ENCODE measurements around the gene CMYA5.

The CMYA5 gene

DNA sequence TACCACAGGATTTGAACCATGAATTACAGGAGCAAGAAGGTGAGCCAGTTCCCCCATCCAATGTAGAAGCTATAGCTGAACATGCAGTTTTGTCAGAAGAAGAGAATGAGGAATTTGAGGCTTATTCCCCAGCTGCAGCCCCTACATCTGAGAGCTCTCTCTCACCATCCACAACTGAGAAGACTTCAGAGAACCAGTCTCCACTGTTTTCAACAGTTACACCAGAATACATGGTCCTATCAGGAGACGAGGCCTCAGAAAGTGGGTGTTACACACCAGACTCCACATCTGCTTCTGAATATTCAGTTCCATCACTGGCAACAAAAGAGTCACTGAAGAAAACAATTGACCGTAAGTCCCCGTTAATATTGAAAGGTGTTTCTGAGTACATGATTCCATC lies 40.9 kb downstream of the CMYA5 start:
- Histone ChIP-seq H3K4me3 (ENCODE audit: low read depth in 1 of 2, low read length in 2 of 2) (no peak overlapping the region), H3K36me3 (ENCODE audit: control insufficient read depth in 1 of 2, insufficient read depth in 2 of 2, low read length in 2 of 2) (peaks cover 0 to 8% of the 10 kb centered on the region in 2 donors), H3K27ac (ENCODE audit: low read length) (no peak overlapping the region), H3K9me3 (ENCODE audit: control insufficient read depth in 1 of 2, low read length in 2 of 2) (no peaks in the 10 kb centered on the region), H3K27me3 (ENCODE audit: low read depth, low read length) (no peaks in the 10 kb centered on the region), H3K4me1 (ENCODE audit: control insufficient read depth in 1 of 2, insufficient read depth in 2 of 2, low read length in 2 of 2) (no peaks in the 10 kb centered on the region)

DNA sequence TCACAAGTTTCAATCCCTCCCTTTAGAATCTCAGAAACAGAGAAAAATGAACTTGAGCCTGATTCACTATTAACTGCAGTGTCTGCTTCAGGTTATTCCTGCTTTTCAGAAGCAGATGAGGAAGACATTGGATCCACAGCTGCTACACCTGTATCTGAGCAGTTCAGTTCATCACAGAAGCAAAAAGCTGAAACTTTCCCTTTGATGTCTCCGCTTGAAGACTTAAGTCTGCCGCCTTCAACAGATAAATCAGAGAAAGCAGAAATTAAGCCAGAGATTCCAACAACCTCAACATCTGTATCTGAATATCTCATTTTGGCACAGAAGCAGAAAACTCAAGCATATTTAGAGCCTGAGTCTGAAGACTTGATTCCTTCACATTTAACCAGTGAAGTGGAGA lies 42.1 kb downstream of the CMYA5 start:
- H3K27ac ChIP-seq (ENCODE audit: low read length), result no peak overlapping the region
- no peaks in the 10 kb centered on the region for H3K9me3 ChIP-seq (ENCODE audit: control insufficient read depth in 1 of 2, low read length in 2 of 2)
- no peaks in the 10 kb centered on the region for H3K4me1 ChIP-seq (ENCODE audit: control insufficient read depth in 1 of 2, insufficient read depth in 2 of 2, low read length in 2 of 2)
- peaks cover 0 to 8% of the 10 kb centered on the region in 2 donors for H3K36me3 ChIP-seq (ENCODE audit: control insufficient read depth in 1 of 2, insufficient read depth in 2 of 2, low read length in 2 of 2)
- H3K27me3 ChIP-seq (ENCODE audit: low read depth, low read length), result no peaks in the 10 kb centered on the region
- H3K4me3 ChIP-seq (ENCODE audit: low read depth in 1 of 2, low read length in 2 of 2), result no peak overlapping the region

DNA sequence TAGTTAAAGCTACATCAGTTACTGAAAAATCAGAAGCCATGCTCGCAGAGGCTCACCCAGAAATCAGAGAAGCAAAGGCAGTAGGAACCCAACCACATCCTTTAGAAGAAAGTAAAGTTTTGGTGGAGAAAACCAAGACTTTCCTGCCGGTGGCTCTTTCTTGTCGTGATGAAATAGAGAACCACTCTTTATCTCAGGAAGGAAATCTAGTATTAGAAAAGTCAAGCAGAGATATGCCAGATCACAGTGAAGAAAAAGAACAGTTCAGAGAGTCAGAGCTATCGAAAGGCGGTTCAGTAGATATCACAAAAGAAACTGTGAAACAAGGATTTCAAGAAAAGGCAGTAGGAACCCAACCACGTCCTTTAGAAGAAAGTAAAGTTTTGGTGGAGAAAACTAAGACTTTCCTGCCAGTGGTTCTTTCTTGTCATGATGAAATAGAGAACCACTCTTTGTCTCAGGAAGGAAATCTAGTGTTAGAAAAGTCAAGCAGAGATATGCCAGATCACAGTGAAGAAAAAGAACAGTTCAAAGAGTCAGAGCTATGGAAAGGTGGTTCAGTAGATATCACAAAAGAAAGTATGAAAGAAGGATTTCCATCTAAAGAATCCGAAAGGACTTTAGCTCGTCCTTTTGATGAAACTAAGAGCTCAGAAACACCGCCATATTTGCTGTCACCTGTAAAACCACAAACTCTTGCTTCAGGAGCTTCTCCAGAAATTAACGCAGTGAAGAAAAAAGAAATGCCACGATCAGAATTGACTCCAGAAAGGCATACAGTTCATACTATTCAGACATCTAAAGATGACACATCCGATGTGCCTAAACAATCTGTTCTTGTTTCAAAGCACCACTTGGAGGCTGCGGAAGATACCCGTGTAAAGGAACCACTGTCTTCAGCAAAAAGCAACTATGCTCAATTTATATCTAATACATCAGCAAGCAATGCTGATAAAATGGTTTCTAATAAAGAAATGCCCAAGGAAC lies 47.2 kb downstream of the CMYA5 start:
- Histone ChIP-seq H3K36me3 (ENCODE audit: control insufficient read depth in 1 of 2, insufficient read depth in 2 of 2, low read length in 2 of 2) (no peaks in the 10 kb centered on the region), H3K4me1 (ENCODE audit: control insufficient read depth in 1 of 2, insufficient read depth in 2 of 2, low read length in 2 of 2) (no peaks in the 10 kb centered on the region), H3K27ac (ENCODE audit: low read length) (no peak overlapping the region), H3K9me3 (ENCODE audit: control insufficient read depth in 1 of 2, low read length in 2 of 2) (no peaks in the 10 kb centered on the region), H3K4me3 (ENCODE audit: low read depth in 1 of 2, low read length in 2 of 2) (no peak overlapping the region), H3K27me3 (ENCODE audit: low read depth, low read length) (no peaks in the 10 kb centered on the region)

DNA sequence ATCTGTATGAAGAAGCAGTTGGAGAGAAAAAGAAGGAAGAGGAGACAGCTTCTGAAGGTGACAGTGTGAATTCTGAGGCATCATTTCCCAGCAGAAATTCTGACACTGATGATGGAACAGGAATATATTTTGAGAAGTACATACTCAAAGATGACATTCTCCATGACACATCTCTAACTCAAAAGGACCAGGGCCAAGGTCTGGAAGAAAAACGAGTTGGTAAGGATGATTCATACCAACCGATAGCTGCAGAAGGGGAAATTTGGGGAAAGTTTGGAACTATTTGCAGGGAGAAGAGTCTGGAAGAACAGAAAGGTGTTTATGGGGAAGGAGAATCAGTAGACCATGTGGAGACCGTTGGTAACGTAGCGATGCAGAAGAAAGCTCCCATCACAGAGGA lies 48.7 kb downstream of the CMYA5 start:
- no peaks in the 10 kb centered on the region for H3K36me3 ChIP-seq (ENCODE audit: control insufficient read depth in 1 of 2, insufficient read depth in 2 of 2, low read length in 2 of 2)
- H3K27me3 ChIP-seq (ENCODE audit: low read depth, low read length), result no peaks in the 10 kb centered on the region
- H3K4me1 ChIP-seq (ENCODE audit: control insufficient read depth in 1 of 2, insufficient read depth in 2 of 2, low read length in 2 of 2), result no peaks in the 10 kb centered on the region
- no peaks in the 10 kb centered on the region for H3K9me3 ChIP-seq (ENCODE audit: control insufficient read depth in 1 of 2, low read length in 2 of 2)
- no peak overlapping the region for H3K4me3 ChIP-seq (ENCODE audit: low read depth in 1 of 2, low read length in 2 of 2)
- H3K27ac ChIP-seq (ENCODE audit: low read length), result no peak overlapping the region

DNA sequence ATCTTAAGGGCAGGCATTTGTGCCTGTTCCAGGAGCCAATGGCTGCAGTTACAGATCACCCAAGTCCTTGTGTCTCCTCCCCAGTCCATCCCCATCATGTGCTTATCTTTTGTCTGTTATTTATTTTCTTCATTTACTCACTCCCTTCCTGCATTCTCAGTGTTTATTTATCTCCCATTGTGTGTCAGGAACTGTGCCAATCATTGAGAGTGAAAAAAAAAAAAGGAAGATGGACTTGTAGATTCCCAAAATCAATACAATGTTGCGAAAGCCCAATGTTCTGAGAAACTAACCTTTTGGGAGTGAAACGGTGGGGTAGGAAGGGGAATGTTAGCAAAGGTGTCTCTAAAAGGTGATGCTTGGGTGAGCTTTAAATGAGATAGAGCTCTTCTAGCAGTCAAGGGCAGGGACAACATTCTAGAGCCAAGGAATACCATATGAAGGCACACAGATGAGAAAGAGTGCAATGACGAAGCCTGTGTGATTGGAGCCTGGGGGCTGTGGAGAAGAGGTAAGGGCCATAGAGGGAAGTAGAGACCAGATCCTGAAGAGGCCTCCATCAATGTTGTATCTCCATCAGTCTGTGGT lies 53.0 kb downstream of the CMYA5 start:
- Histone ChIP-seq H3K9me3 (ENCODE audit: control insufficient read depth in 1 of 2, low read length in 2 of 2) (no peaks in the 10 kb centered on the region), H3K4me1 (ENCODE audit: control insufficient read depth in 1 of 2, insufficient read depth in 2 of 2, low read length in 2 of 2) (no peaks in the 10 kb centered on the region), H3K36me3 (ENCODE audit: control insufficient read depth in 1 of 2, insufficient read depth in 2 of 2, low read length in 2 of 2) (peaks cover 0 to 6% of the 10 kb centered on the region in 2 donors), H3K27ac (ENCODE audit: low read length) (no peak overlapping the region), H3K4me3 (ENCODE audit: low read depth in 1 of 2, low read length in 2 of 2) (no peak overlapping the region), H3K27me3 (ENCODE audit: low read depth, low read length) (no peaks in the 10 kb centered on the region)

DNA sequence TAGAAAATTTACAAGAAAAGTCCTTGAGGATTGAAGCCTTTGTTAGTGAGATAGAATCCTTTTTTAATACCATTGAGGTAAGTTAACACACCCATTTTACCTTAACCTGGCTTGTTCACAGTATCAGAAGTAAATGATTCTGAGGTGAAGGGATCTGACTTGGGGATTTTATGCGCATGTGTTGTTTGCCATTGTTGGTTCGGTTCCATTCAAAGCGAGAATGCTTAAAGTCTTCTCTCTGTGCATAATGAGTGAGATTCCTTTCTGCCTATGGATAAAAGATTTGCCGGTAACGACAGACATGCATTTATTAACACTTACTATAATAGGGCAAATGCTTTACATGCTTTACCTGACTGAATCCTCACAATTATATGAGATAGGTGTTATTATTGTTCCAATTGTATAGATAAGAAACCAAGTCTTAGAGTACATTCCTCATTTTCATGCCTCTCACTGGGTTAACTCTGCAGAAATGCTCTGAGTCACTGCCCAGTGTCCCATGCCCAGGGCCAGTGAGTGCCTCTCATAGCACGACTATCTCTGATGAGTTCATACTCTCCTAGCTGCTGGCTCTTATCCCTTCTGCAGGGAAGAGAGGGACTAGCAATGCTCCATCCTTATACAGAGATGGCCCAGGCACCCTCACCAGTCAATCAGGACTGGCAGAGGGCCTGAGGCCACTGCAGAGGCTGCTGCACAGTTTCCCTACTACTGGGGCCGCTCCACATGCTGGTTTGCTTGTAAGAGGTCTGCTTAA lies 54.4 kb downstream of the CMYA5 start:
- no peaks in the 10 kb centered on the region for H3K4me1 ChIP-seq (ENCODE audit: control insufficient read depth in 1 of 2, insufficient read depth in 2 of 2, low read length in 2 of 2)
- peaks cover 0 to 6% of the 10 kb centered on the region in 2 donors for H3K36me3 ChIP-seq (ENCODE audit: control insufficient read depth in 1 of 2, insufficient read depth in 2 of 2, low read length in 2 of 2)
- no peak overlapping the region for H3K27ac ChIP-seq (ENCODE audit: low read length)
- no peaks in the 10 kb centered on the region for H3K27me3 ChIP-seq (ENCODE audit: low read depth, low read length)
- H3K4me3 ChIP-seq (ENCODE audit: low read depth in 1 of 2, low read length in 2 of 2), result no peak overlapping the region
- H3K9me3 ChIP-seq (ENCODE audit: control insufficient read depth in 1 of 2, low read length in 2 of 2), result no peaks in the 10 kb centered on the region

DNA sequence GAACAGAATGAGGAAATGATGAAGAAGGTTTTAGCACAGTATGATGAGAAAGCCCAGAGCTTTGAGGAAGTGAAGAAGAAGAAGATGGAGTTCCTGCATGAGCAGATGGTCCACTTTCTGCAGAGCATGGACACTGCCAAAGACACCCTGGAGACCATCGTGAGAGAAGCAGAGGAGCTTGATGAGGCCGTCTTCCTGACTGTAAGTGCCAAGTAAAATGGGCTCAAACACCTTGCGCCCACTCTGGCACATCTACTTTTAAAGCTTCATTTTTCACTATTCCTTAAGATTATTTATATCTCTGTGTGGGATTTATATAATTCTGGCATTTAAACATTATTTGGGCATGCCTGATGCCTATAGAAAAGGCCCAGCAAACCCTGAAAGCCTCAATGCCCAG lies 55.6 kb downstream of the CMYA5 start:
- Histone ChIP-seq H3K36me3 (ENCODE audit: control insufficient read depth in 1 of 2, insufficient read depth in 2 of 2, low read length in 2 of 2) (peaks cover 0 to 6% of the 10 kb centered on the region in 2 donors), H3K4me1 (ENCODE audit: control insufficient read depth in 1 of 2, insufficient read depth in 2 of 2, low read length in 2 of 2) (no peaks in the 10 kb centered on the region), H3K9me3 (ENCODE audit: control insufficient read depth in 1 of 2, low read length in 2 of 2) (no peaks in the 10 kb centered on the region), H3K27me3 (ENCODE audit: low read depth, low read length) (no peaks in the 10 kb centered on the region), H3K4me3 (ENCODE audit: low read depth in 1 of 2, low read length in 2 of 2) (no peak overlapping the region), H3K27ac (ENCODE audit: low read length) (no peak overlapping the region)

DNA sequence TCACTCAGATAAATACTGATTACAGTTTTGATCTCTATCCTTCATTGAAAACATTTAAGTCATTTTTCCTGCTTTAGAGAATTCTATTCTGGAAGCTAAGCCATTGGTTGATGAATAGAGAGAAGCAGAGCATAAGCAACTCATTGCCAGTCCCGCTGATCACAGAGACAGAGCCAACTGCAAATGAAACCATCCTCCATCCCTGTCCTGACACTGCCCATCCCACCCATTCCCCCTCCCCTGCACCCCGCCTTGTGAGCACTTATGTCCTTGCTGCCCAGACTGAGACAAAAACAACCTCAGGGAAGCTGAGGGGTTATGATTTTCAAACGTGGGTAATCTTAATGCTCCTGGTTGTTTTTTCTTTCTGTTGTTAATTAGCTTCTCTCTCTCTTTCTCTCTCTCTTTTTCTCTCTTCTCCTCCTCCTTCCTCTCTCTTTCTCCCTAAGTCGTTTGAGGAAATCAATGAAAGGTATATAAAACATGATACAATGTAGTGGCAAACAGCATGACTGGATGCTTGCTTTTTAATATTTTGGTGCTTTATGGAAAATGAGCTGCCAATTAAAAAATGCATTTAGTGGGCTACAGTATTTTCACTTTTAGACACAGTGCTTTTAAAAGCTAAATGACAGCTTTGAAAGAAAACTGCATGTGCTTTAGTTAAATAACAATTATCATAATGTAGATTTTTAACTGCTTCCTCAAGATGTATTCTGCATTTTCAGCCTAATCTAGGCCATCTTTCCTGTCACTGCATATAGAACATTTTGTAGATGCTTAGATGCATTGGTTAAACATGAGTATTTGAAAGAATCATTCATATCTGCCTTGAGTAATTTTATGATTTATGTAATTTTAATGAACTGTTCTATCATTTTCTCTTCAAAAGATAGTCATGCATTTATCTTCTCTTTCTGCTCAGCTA lies 57.3 kb downstream of the CMYA5 start:
- Histone ChIP-seq H3K9me3 (ENCODE audit: control insufficient read depth in 1 of 2, low read length in 2 of 2) (no peaks in the 10 kb centered on the region), H3K27ac (ENCODE audit: low read length) (no peak overlapping the region), H3K4me3 (ENCODE audit: low read depth in 1 of 2, low read length in 2 of 2) (no peak overlapping the region), H3K36me3 (ENCODE audit: control insufficient read depth in 1 of 2, insufficient read depth in 2 of 2, low read length in 2 of 2) (peaks cover 0 to 6% of the 10 kb centered on the region in 2 donors), H3K4me1 (ENCODE audit: control insufficient read depth in 1 of 2, insufficient read depth in 2 of 2, low read length in 2 of 2) (no peaks in the 10 kb centered on the region), H3K27me3 (ENCODE audit: low read depth, low read length) (no peaks in the 10 kb centered on the region)

DNA sequence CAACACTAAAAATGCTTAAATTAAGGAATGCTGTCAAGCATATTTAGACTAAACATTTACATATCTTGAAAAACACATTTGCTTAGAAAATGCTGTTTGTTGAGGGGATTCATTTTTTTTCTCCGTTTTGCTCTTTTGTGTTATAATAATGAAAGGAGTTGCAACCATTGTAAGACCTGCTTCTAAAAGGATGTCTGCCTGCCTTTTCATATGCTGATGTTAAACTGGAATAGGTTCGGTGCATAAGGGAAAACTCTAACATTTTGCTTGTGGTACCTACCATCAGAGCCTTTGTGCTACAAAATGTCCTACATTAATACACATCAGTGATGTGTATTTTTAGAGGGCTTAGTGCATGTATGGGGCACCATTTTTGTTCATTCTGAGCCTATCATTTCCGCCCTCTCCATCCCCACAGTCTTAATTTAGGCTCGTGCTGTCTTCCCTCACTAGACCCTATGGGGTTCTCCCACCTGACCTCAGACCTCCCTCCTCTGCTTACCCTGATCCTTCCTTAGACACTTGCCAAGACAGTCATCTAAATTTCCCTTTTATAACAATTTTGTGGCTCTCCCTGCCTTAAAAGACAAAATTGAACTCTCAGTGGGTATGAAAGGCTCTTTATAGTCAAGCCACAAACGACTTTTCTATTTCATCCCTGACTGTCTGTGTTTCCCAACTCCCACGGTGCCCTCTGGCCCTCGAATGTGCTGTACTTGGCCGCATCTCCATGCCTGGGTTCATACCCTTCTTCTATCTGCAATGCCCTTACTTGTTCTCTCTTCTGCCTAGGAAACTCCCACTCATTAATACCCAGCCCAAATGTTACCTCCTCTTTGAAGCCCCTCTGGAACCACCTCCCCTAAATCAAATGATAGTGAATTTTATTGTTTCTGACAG lies 61.2 kb downstream of the CMYA5 start:
- peaks cover 0 to 3% of the 10 kb centered on the region in 2 donors for H3K36me3 ChIP-seq (ENCODE audit: control insufficient read depth in 1 of 2, insufficient read depth in 2 of 2, low read length in 2 of 2)
- no peak overlapping the region for H3K27ac ChIP-seq (ENCODE audit: low read length)
- H3K27me3 ChIP-seq (ENCODE audit: low read depth, low read length), result no peaks in the 10 kb centered on the region
- no peaks in the 10 kb centered on the region for H3K9me3 ChIP-seq (ENCODE audit: control insufficient read depth in 1 of 2, low read length in 2 of 2)
- no peak overlapping the region for H3K4me3 ChIP-seq (ENCODE audit: low read depth in 1 of 2, low read length in 2 of 2)
- no peaks in the 10 kb centered on the region for H3K4me1 ChIP-seq (ENCODE audit: control insufficient read depth in 1 of 2, insufficient read depth in 2 of 2, low read length in 2 of 2)

DNA sequence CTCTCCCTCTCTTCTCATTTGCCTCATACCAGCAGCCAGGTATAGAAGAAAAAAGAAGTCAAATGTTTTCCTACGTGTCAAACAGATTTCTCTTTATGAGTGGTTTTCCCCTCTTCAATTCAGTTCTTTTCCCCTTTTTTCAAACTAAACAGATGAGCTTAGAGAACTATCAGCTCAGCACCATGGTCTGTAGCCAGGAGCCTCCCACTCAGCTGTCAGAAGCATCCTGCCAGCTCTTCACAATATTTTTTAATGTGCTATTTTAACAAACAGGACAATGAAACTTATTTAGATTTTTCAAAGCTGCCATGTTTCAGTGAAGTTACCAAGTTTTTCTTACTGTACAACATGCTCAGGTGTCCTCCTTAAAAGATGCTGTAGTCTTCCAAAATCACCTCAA lies 63.5 kb downstream of the CMYA5 start:
- H3K27ac ChIP-seq (ENCODE audit: low read length), result no peak overlapping the region
- H3K4me3 ChIP-seq (ENCODE audit: low read depth in 1 of 2, low read length in 2 of 2), result no peak overlapping the region
- H3K27me3 ChIP-seq (ENCODE audit: low read depth, low read length), result no peaks in the 10 kb centered on the region
- no peaks in the 10 kb centered on the region for H3K36me3 ChIP-seq (ENCODE audit: control insufficient read depth in 1 of 2, insufficient read depth in 2 of 2, low read length in 2 of 2)
- no peaks in the 10 kb centered on the region for H3K9me3 ChIP-seq (ENCODE audit: control insufficient read depth in 1 of 2, low read length in 2 of 2)
- no peaks in the 10 kb centered on the region for H3K4me1 ChIP-seq (ENCODE audit: control insufficient read depth in 1 of 2, insufficient read depth in 2 of 2, low read length in 2 of 2)
